ENCODE data around the gene TFCP2L1. TPM values are rescaled to one million over a fixed set of nuclear protein-coding genes. Genes with fewer than 3 reads are reported as not detected.
"Not testable (repeated sequence)": the region's sequence is repeated elsewhere in the genome, so short reads cannot be mapped to it uniquely, and the experiment has no call there.

TFCP2L1 gene
- 0.07 TPM for polyA plus RNA-seq (2013, experiment 1 of 2)
- polyA plus RNA-seq (2013, experiment 2 of 2), result not detected

GRCh38 chr2:121284463-121285449 lies at the start of gene TFCP2L1:
Gene TFCP2L1 (minus strand): TSS chr2:121285202. CDS start chr2:121285109, 93 bp downstream.
- 1 to 2% methylated on average over 63 to 89 of the region's 119 CpGs for WGBS, 2 experiments (ENCODE audit: insufficient coverage in 2 of 2)
- Histone ChIP-seq H3K4me3 (ENCODE audit: extremely low read depth, insufficient read depth, low read length, poor library complexity, severe bottlenecking) (peak within 1 kb of the TSS; percentile 31), H3K4me1 (ENCODE audit: control insufficient read depth, insufficient read depth, low read length, poor library complexity, severe bottlenecking) (peaks cover 3% of the 10 kb centered on the region)

GRCh38 chr2:121333834-121334558 lies 49.0 kb upstream of the TFCP2L1 start:
- Histone ChIP-seq H3K27ac (ENCODE audit: low read depth, low read length, severe bottlenecking) (no peak overlapping the region), H3K4me3 (ENCODE audit: extremely low read depth, insufficient read depth, low read length, poor library complexity, severe bottlenecking) (no peak overlapping the region)
- WGBS, 2 experiments (ENCODE audit: insufficient coverage in 2 of 2), result 90 to 93% methylated on average over 11 to 12 of the region's 12 CpGs

More at GRCh38 chr2:121284463-121285449, at the start of gene TFCP2L1:
- H3K27ac ChIP-seq (ENCODE audit: low read depth, low read length, severe bottlenecking), result no peak within 1 kb of the TSS
- no peaks in the 10 kb centered on the region for H3K36me3 ChIP-seq (ENCODE audit: control insufficient read depth, insufficient read depth, low read length)
- no peaks in the 10 kb centered on the region for H3K9me3 ChIP-seq (ENCODE audit: control insufficient read depth, low read length)

GRCh38 chr2:121333231-121333630 lies 48.2 kb upstream of the TFCP2L1 start:
- Histone ChIP-seq H3K27ac (ENCODE audit: low read depth, low read length, severe bottlenecking) (no peak overlapping the region), H3K9me3 (ENCODE audit: control insufficient read depth, low read length) (no peaks in the 10 kb centered on the region), H3K4me3 (ENCODE audit: extremely low read depth, insufficient read depth, low read length, poor library complexity, severe bottlenecking) (no peak overlapping the region), H3K36me3 (ENCODE audit: control insufficient read depth, insufficient read depth, low read length) (no peaks in the 10 kb centered on the region), H3K4me1 (ENCODE audit: control insufficient read depth, insufficient read depth, low read length, poor library complexity, severe bottlenecking) (no peaks in the 10 kb centered on the region)
- 90 to 94% methylated on average over 10 to 15 of the region's 17 CpGs for WGBS, 2 experiments (ENCODE audit: insufficient coverage in 2 of 2)

More at GRCh38 chr2:121333834-121334558, 49.0 kb upstream of the TFCP2L1 start:
- Histone ChIP-seq H3K9me3 (ENCODE audit: control insufficient read depth, low read length) (no peaks in the 10 kb centered on the region), H3K36me3 (ENCODE audit: control insufficient read depth, insufficient read depth, low read length) (peaks cover 6% of the 10 kb centered on the region), H3K4me1 (ENCODE audit: control insufficient read depth, insufficient read depth, low read length, poor library complexity, severe bottlenecking) (no peaks in the 10 kb centered on the region)

- not testable (repeated sequence) for H3K27ac ChIP-seq (ENCODE audit: low read depth, low read length, severe bottlenecking); H3K4me1 ChIP-seq (ENCODE audit: control insufficient read depth, insufficient read depth, low read length, poor library complexity, severe bottlenecking); H3K36me3 ChIP-seq (ENCODE audit: control insufficient read depth, insufficient read depth, low read length); H3K9me3 ChIP-seq (ENCODE audit: control insufficient read depth, low read length); H3K4me3 ChIP-seq (ENCODE audit: extremely low read depth, insufficient read depth, low read length, poor library complexity, severe bottlenecking)
- WGBS, 2 experiments (ENCODE audit: insufficient coverage in 2 of 2), result 87 to 91% methylated on average over 4 to 7 of the region's 8 CpGs
These were observed 46.3 kb upstream of the TFCP2L1 start for GRCh38 chr2:121331324-121331723.

GRCh38 chr2:121330921-121331320 lies 45.9 kb upstream of the TFCP2L1 start:
- H3K4me3 ChIP-seq (ENCODE audit: extremely low read depth, insufficient read depth, low read length, poor library complexity, severe bottlenecking), result no peak overlapping the region

GRCh38 chr2:121329786-121330185 lies 44.8 kb upstream of the TFCP2L1 start:
- H3K9me3 ChIP-seq (ENCODE audit: control insufficient read depth, low read length), result no peaks in the 10 kb centered on the region
- WGBS, 2 experiments (ENCODE audit: insufficient coverage in 2 of 2), result 84 to 92% methylated on average over 4 to 6 of the region's 6 CpGs
- H3K36me3 ChIP-seq (ENCODE audit: control insufficient read depth, insufficient read depth, low read length), result no peaks in the 10 kb centered on the region

More at GRCh38 chr2:121330921-121331320, 45.9 kb upstream of the TFCP2L1 start:
- Histone ChIP-seq H3K27ac (ENCODE audit: low read depth, low read length, severe bottlenecking) (no peak overlapping the region), H3K4me1 (ENCODE audit: control insufficient read depth, insufficient read depth, low read length, poor library complexity, severe bottlenecking) (no peaks in the 10 kb centered on the region), H3K36me3 (ENCODE audit: control insufficient read depth, insufficient read depth, low read length) (no peaks in the 10 kb centered on the region), H3K9me3 (ENCODE audit: control insufficient read depth, low read length) (no peaks in the 10 kb centered on the region)
- 91 to 95% methylated on average over 9 to 12 of the region's 15 CpGs for WGBS, 2 experiments (ENCODE audit: insufficient coverage in 2 of 2)

GRCh38 chr2:121326628-121327027 lies 41.6 kb upstream of the TFCP2L1 start:
- H3K4me3 ChIP-seq (ENCODE audit: extremely low read depth, insufficient read depth, low read length, poor library complexity, severe bottlenecking), result no peak overlapping the region
- H3K4me1 ChIP-seq (ENCODE audit: control insufficient read depth, insufficient read depth, low read length, poor library complexity, severe bottlenecking), result peaks cover 3% of the 10 kb centered on the region
- 80% methylated on average over 5 to 8 of the region's 8 CpGs for WGBS, 2 experiments (ENCODE audit: insufficient coverage in 2 of 2)
- no peaks in the 10 kb centered on the region for H3K9me3 ChIP-seq (ENCODE audit: control insufficient read depth, low read length)
- no peak overlapping the region for H3K27ac ChIP-seq (ENCODE audit: low read depth, low read length, severe bottlenecking)
- no peaks in the 10 kb centered on the region for H3K36me3 ChIP-seq (ENCODE audit: control insufficient read depth, insufficient read depth, low read length)

More at GRCh38 chr2:121329786-121330185, 44.8 kb upstream of the TFCP2L1 start:
- no peak overlapping the region for H3K4me3 ChIP-seq (ENCODE audit: extremely low read depth, insufficient read depth, low read length, poor library complexity, severe bottlenecking)
- H3K27ac ChIP-seq (ENCODE audit: low read depth, low read length, severe bottlenecking), result no peak overlapping the region
- no peaks in the 10 kb centered on the region for H3K4me1 ChIP-seq (ENCODE audit: control insufficient read depth, insufficient read depth, low read length, poor library complexity, severe bottlenecking)

GRCh38 chr2:121324601-121325000 lies 39.6 kb upstream of the TFCP2L1 start:
- peaks cover 3% of the 10 kb centered on the region for H3K4me1 ChIP-seq (ENCODE audit: control insufficient read depth, insufficient read depth, low read length, poor library complexity, severe bottlenecking)
- H3K27ac ChIP-seq (ENCODE audit: low read depth, low read length, severe bottlenecking), result no peak overlapping the region
- no peak overlapping the region for H3K4me3 ChIP-seq (ENCODE audit: extremely low read depth, insufficient read depth, low read length, poor library complexity, severe bottlenecking)
- no peaks in the 10 kb centered on the region for H3K36me3 ChIP-seq (ENCODE audit: control insufficient read depth, insufficient read depth, low read length)
- WGBS, 2 experiments (ENCODE audit: insufficient coverage in 2 of 2), result 85 to 100% methylated on average over 3 to 6 of the region's 7 CpGs
- no peaks in the 10 kb centered on the region for H3K9me3 ChIP-seq (ENCODE audit: control insufficient read depth, low read length)

GRCh38 chr2:121321476-121321875 lies 36.5 kb upstream of the TFCP2L1 start:
- WGBS, 2 experiments (ENCODE audit: insufficient coverage in 2 of 2), result 86 to 92% methylated on average over 3 to 6 of the region's 8 CpGs
- Histone ChIP-seq H3K36me3 (ENCODE audit: control insufficient read depth, insufficient read depth, low read length) (no peaks in the 10 kb centered on the region), H3K27ac (ENCODE audit: low read depth, low read length, severe bottlenecking) (no peak overlapping the region)

GRCh38 chr2:121319941-121320340 lies 34.9 kb upstream of the TFCP2L1 start:
- peaks cover 3% of the 10 kb centered on the region for H3K4me1 ChIP-seq (ENCODE audit: control insufficient read depth, insufficient read depth, low read length, poor library complexity, severe bottlenecking)
- H3K4me3 ChIP-seq (ENCODE audit: extremely low read depth, insufficient read depth, low read length, poor library complexity, severe bottlenecking), result no peak overlapping the region
- no peaks in the 10 kb centered on the region for H3K9me3 ChIP-seq (ENCODE audit: control insufficient read depth, low read length)
- 73 to 94% methylated on average over 1 to 2 of the region's 3 CpGs for WGBS, 2 experiments (ENCODE audit: insufficient coverage in 2 of 2)
- no peaks in the 10 kb centered on the region for H3K36me3 ChIP-seq (ENCODE audit: control insufficient read depth, insufficient read depth, low read length)
- no peak overlapping the region for H3K27ac ChIP-seq (ENCODE audit: low read depth, low read length, severe bottlenecking)

More at GRCh38 chr2:121321476-121321875, 36.5 kb upstream of the TFCP2L1 start:
- Histone ChIP-seq H3K9me3 (ENCODE audit: control insufficient read depth, low read length) (no peaks in the 10 kb centered on the region), H3K4me1 (ENCODE audit: control insufficient read depth, insufficient read depth, low read length, poor library complexity, severe bottlenecking) (peaks cover 3% of the 10 kb centered on the region), H3K4me3 (ENCODE audit: extremely low read depth, insufficient read depth, low read length, poor library complexity, severe bottlenecking) (no peak overlapping the region)
